Endothelial cell (in vitro differentiated cells): Measurements from ENCODE around the gene RERE. TPM values are rescaled to one million over a fixed set of nuclear protein-coding genes. Genes with fewer than 3 reads are reported as not detected.
"Not testable (repeated sequence)": the region's sequence is repeated elsewhere in the genome, so short reads cannot be mapped to it uniquely, and the experiment has no call there.

ENCODE experiments used
- DNase-seq: peaks from one replicate; pipeline ENCODE4 v3.0.0; 2021; ENCODE audit warnings: low spot score
- H3K27ac Mint-ChIP-seq: one replicate; pipeline ENCODE4 v1.8.0; 2021; ENCODE audit warnings: mixed read lengths, inconsistent platforms; ENCODE audit not compliant: unreplicated experiment
- H3K27me3 Mint-ChIP-seq: one replicate; pipeline ENCODE4 v1.8.0; 2021; ENCODE audit warnings: mild to moderate bottlenecking, moderate library complexity, mixed read lengths, inconsistent platforms; ENCODE audit not compliant: unreplicated experiment
- H3K36me3 Mint-ChIP-seq: one replicate; pipeline ENCODE4 v1.8.0; 2021; ENCODE audit warnings: mild to moderate bottlenecking, low read depth, mixed read lengths, inconsistent platforms; ENCODE audit not compliant: unreplicated experiment
- H3K4me1 Mint-ChIP-seq: one replicate; pipeline ENCODE4 v1.8.0; 2021; ENCODE audit warnings: mild to moderate bottlenecking, mixed read lengths, inconsistent platforms; ENCODE audit not compliant: unreplicated experiment
- H3K4me3 Mint-ChIP-seq: one replicate; pipeline ENCODE4 v1.8.0; 2021; ENCODE audit warnings: mild to moderate bottlenecking, mixed read lengths, inconsistent platforms; ENCODE audit not compliant: unreplicated experiment
- H3K9me3 Mint-ChIP-seq: one replicate; pipeline ENCODE4 v1.8.0; 2021; ENCODE audit warnings: mixed read lengths, inconsistent platforms; ENCODE audit not compliant: unreplicated experiment
- CTCF ChIP-seq: fragments of 200-600 bp; sonication (generic); IDR thresholded peaks from one replicate; pipeline ENCODE4 v1.5.0; 2021; ENCODE audit warnings: antibody characterized with exemption; ENCODE audit not compliant: unreplicated experiment
- total RNA-seq: library from RNA; stranded (reverse); fragmentation: NEBNext Ultra II Directional; extraction: Animal tissue kit (Norgen Biotek cat#: 25700); gene quantifications from one replicate; pipeline ENCODE4 v1.2.1, GENCODE V29; 2021; ENCODE audit not compliant: unreplicated experiment

The RERE gene
- total RNA-seq, 1 donor from 2014 or later, result 115 TPM

GRCh38 chr1:8510041-8510823 is 307.2 kb downstream of the RERE start:
- peaks cover 6% of the 10 kb centered on the region for H3K4me1 Mint-ChIP-seq
- no peaks in the 10 kb centered on the region for H3K27me3 Mint-ChIP-seq
- H3K27ac Mint-ChIP-seq, result no peak overlapping the region
- no peak for TF ChIP-seq CTCF
- H3K36me3 Mint-ChIP-seq, result peaks cover 7% of the 10 kb centered on the region
- no peak overlapping the region for H3K4me3 Mint-ChIP-seq
- DNase-seq, result no peak
- H3K9me3 Mint-ChIP-seq, result no peaks in the 10 kb centered on the region

- H3K27ac Mint-ChIP-seq, result no peak overlapping the region
- no peak overlapping the region for H3K4me3 Mint-ChIP-seq
- no peak for TF ChIP-seq CTCF
Observed at GRCh38 chr1:8509579-8509978, 307.9 kb downstream of the RERE start.

GRCh38 chr1:8506995-8507615 is 310.3 kb downstream of the RERE start:
- Mint-ChIP-seq H3K36me3 (peaks cover 15% of the 10 kb centered on the region), H3K9me3 (no peaks in the 10 kb centered on the region), H3K4me3 (no peak overlapping the region), H3K27me3 (peaks cover 3% of the 10 kb centered on the region), H3K27ac (no peak overlapping the region), H3K4me1 (peaks cover 6% of the 10 kb centered on the region)
- no peak for TF ChIP-seq CTCF
- DNase-seq, result no peak

More at GRCh38 chr1:8509579-8509978, 307.9 kb downstream of the RERE start:
- no peaks in the 10 kb centered on the region for H3K27me3 Mint-ChIP-seq
- peaks cover 6% of the 10 kb centered on the region for H3K4me1 Mint-ChIP-seq
- H3K9me3 Mint-ChIP-seq, result no peaks in the 10 kb centered on the region
- H3K36me3 Mint-ChIP-seq, result peaks cover 11% of the 10 kb centered on the region
- no peak for DNase-seq

- no peak for DNase-seq
- Mint-ChIP-seq H3K4me1 (peaks cover 6% of the 10 kb centered on the region), H3K9me3 (no peaks in the 10 kb centered on the region), H3K27me3 (peaks cover 3% of the 10 kb centered on the region), H3K27ac (no peak overlapping the region), H3K4me3 (no peak overlapping the region), H3K36me3 (peaks cover 15% of the 10 kb centered on the region)
- no peak for TF ChIP-seq CTCF
Observed at GRCh38 chr1:8506456-8506855, 311.0 kb downstream of the RERE start.

- H3K27ac Mint-ChIP-seq, result no peak overlapping the region
- no peaks in the 10 kb centered on the region for H3K4me1 Mint-ChIP-seq
- DNase-seq, result no peak
- H3K4me3 Mint-ChIP-seq, result no peak overlapping the region
- peaks cover 7% of the 10 kb centered on the region for H3K27me3 Mint-ChIP-seq
- H3K36me3 Mint-ChIP-seq, result peaks cover 29% of the 10 kb centered on the region
- no peak for TF ChIP-seq CTCF
- H3K9me3 Mint-ChIP-seq, result peaks cover 5% of the 10 kb centered on the region
Observed at GRCh38 chr1:8503842-8504241, 313.6 kb downstream of the RERE start.

- H3K4me1 Mint-ChIP-seq, H3K9me3 Mint-ChIP-seq, DNase-seq, H3K27ac Mint-ChIP-seq, H3K27me3 Mint-ChIP-seq: not testable (repeated sequence)
- Mint-ChIP-seq H3K36me3 (peaks cover 29% of the 10 kb centered on the region), H3K4me3 (peak overlapping the region; percentile 49)
Observed at GRCh38 chr1:8502949-8503348, 314.5 kb downstream of the RERE start.
